ENCODE data around the gene SULF2. TPM values are rescaled to one million over a fixed set of nuclear protein-coding genes. Genes with fewer than 3 reads are reported as not detected.

Gene SULF2
- total and polyA plus RNA-seq, 2 donors (not counting 1 experiment from before 2014, with no cell fraction given), result 1.2 to 1.7 TPM

DNA sequence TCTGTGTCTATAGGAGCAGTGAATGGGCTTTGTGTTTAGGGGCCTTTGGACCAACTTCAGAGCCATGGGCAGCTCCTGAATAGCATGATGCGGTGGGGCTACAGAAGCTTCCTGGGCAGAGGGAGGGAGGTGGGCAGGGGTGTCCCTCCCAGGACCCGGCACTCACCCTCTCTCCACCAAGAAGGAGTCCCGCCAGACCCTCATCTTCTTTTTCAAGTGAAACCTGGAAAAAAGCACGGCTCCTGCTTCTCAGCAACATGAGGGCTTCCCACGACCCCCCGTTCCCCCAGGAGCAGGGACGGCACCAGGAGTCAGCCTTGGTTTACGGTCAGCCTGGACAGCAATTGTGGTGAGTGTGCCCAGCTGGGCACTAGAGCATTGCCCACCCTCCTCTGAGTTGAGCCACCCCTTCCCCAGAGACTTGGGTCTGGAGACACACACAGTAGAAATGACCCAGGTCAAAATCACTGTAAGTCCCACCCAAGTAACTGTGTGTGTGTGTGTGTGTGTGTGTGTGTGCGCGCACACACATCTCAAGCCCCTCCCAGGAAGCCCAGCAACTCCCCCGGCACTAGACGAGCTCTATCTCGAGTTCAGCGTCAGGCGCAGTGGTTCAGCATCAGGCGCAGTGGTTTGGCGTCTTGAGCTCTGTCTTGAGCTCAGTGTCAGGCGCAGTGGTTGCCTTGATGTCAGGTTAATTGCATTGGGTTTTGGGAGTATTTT, 108.2 kb downstream of the SULF2 start:
- Histone ChIP-seq H3K36me3 (replicated peaks in 1 of 2; ENCODE audit: control extremely low read depth in 1 of 2, control insufficient read depth in 1 of 2, extremely low read depth in 1 of 2, insufficient read depth in 2 of 2, low read length in 1 of 2) (no peaks in the 10 kb centered on the region), H3K79me2 (ENCODE audit: control insufficient read depth, insufficient read depth, low read length) (no peaks in the 10 kb centered on the region), H3K4me1 (ENCODE audit: control insufficient read depth in 2 of 2, insufficient read depth in 2 of 2, low read length in 2 of 2) (no peaks in the 10 kb centered on the region), H4K20me1 (ENCODE audit: control insufficient read depth, insufficient read depth, low read length, poor library complexity, severe bottlenecking) (no peaks in the 10 kb centered on the region), H2AFZ (ENCODE audit: insufficient read depth, low read depth, low read length, poor library complexity, severe bottlenecking) (no peak overlapping the region), H3K27ac (ENCODE audit: low read length in 2 of 2) (no peak overlapping the region), H3K9ac (ENCODE audit: low read length) (no peak overlapping the region), H3K27me3 (replicated peaks in 1 of 4; ENCODE audit: control extremely low read depth in 1 of 4, control insufficient read depth in 3 of 4, insufficient read depth in 4 of 4, low read length in 3 of 4) (peaks cover 0 to 2% (median 0%) of the 10 kb centered on the region in 4 experiments), H3K9me3 (ENCODE audit: control extremely low read depth in 1 of 3, control insufficient read depth in 2 of 3, insufficient read depth in 1 of 3, low read length in 2 of 3) (peaks cover 0 to 3% (median 0%) of the 10 kb centered on the region in 3 donors), H3K4me3 (ENCODE audit: control extremely low read depth in 1 of 5, extremely low read depth in 1 of 5, insufficient read depth in 1 of 5, low read depth in 2 of 5, low read length in 4 of 5) (no peak overlapping the region), H3K4me2 (replicated peaks; ENCODE audit: low read depth, low read length, poor library complexity, severe bottlenecking) (no peak overlapping the region)
- Mint-ChIP-seq H3K4me3 (no peak overlapping the region), H3K9me3 (ENCODE audit: insufficient read depth) (no peaks in the 10 kb centered on the region), H3K27me3 (peaks cover 5% of the 10 kb centered on the region), H3K27ac (no peak overlapping the region), H3K4me1 (peaks cover 1% of the 10 kb centered on the region)
- intact Hi-C loops (cut with micrococcal nuclease), result loop anchor here (5.0 kb wide), 1 partner anchor 50 kb away; no protein-coding TSS in a partner anchor
- no peak for ATAC-seq (ENCODE audit: low read depth)
- DNase-seq, result peak; percentile 25
- WGBS (ENCODE audit: insufficient coverage), result 51% methylated on average over 14 of the region's 18 CpGs
- TF ChIP-seq CTCF (IDR thresholded peaks at IDR 0.05), result no peak
- TF ChIP-seq EZH2 (IDR thresholded peaks at IDR 0.05; ENCODE audit: borderline replicate concordance, insufficient read depth, low read depth, low read length, poor library complexity, severe bottlenecking), result no peak
- ChIA-PET POLR2A (no interaction called here), CTCF (interaction anchor here (0.6 to 12.8 kb wide), 14 partner anchors 12 to 1361 kb away, joined by 3 to 299 read pairs (median 4); no protein-coding TSS in a partner anchor)

- H3K27ac Mint-ChIP-seq, result no peak overlapping the region
- Histone ChIP-seq H3K4me2 (replicated peaks; ENCODE audit: low read depth, low read length, poor library complexity, severe bottlenecking) (no peak overlapping the region), H3K79me2 (ENCODE audit: control insufficient read depth, insufficient read depth, low read length) (no peaks in the 10 kb centered on the region), H4K20me1 (ENCODE audit: control insufficient read depth, insufficient read depth, low read length, poor library complexity, severe bottlenecking) (no peaks in the 10 kb centered on the region), H2AFZ (ENCODE audit: insufficient read depth, low read depth, low read length, poor library complexity, severe bottlenecking) (no peak overlapping the region), H3K4me3 (ENCODE audit: control extremely low read depth in 1 of 5, extremely low read depth in 1 of 5, insufficient read depth in 1 of 5, low read depth in 2 of 5, low read length in 4 of 5) (no peak overlapping the region), H3K4me1 (ENCODE audit: control insufficient read depth in 2 of 2, insufficient read depth in 2 of 2, low read length in 2 of 2) (no peaks in the 10 kb centered on the region), H3K9ac (ENCODE audit: low read length) (no peak overlapping the region), H3K9me3 (ENCODE audit: control extremely low read depth in 1 of 3, control insufficient read depth in 2 of 3, insufficient read depth in 1 of 3, low read length in 2 of 3) (peaks cover 0 to 3% (median 0%) of the 10 kb centered on the region in 3 donors), H3K27me3 (replicated peaks in 1 of 4; ENCODE audit: control extremely low read depth in 1 of 4, control insufficient read depth in 3 of 4, insufficient read depth in 4 of 4, low read length in 3 of 4) (peaks cover 0 to 2% (median 0%) of the 10 kb centered on the region in 4 experiments), H3K36me3 (replicated peaks in 1 of 2; ENCODE audit: control extremely low read depth in 1 of 2, control insufficient read depth in 1 of 2, extremely low read depth in 1 of 2, insufficient read depth in 2 of 2, low read length in 1 of 2) (no peaks in the 10 kb centered on the region), H3K27ac (ENCODE audit: low read length in 2 of 2) (no peak overlapping the region)
- ChIA-PET POLR2A (no interaction called here), CTCF (interaction anchor here (1.2 to 12.8 kb wide), 3 partner anchors 50 to 946 kb away, joined by 4 to 299 read pairs (median 33); no protein-coding TSS in a partner anchor)
- H3K4me1 Mint-ChIP-seq, result peaks cover 1% of the 10 kb centered on the region
- no peak for ATAC-seq (ENCODE audit: low read depth)
- H3K27me3 Mint-ChIP-seq, result peaks cover 5% of the 10 kb centered on the region
- no peaks in the 10 kb centered on the region for H3K9me3 Mint-ChIP-seq (ENCODE audit: insufficient read depth)
- TF ChIP-seq EZH2 (IDR thresholded peaks at IDR 0.05; ENCODE audit: borderline replicate concordance, insufficient read depth, low read depth, low read length, poor library complexity, severe bottlenecking), result no peak
- no peak for TF ChIP-seq CTCF (IDR thresholded peaks at IDR 0.05)
- no peak for DNase-seq
- intact Hi-C loops (cut with micrococcal nuclease), result loop anchor here (5.0 kb wide), 1 partner anchor 51 kb away; no protein-coding TSS in a partner anchor
- 92% methylated on average over 19 of the region's 20 CpGs for WGBS (ENCODE audit: insufficient coverage)
- no peak overlapping the region for H3K4me3 Mint-ChIP-seq
Measured at GRCh38 chr20:47676219-47676721, 109.0 kb downstream of the SULF2 start.
